Neural progenitor cell (in vitro differentiated cells): Measurements from ENCODE around the gene WDR81.

Experiments
- CTCF ChIP-seq: fragments of 200-600 bp; sonication (generic); IDR thresholded peaks from 2 replicates; pipeline ENCODE4 v1.5.1; 2017; ENCODE audit warnings: antibody characterized with exemption, mild to moderate bottlenecking
- EZH2 ChIP-seq: fragments of 200-600 bp; sonication (generic); IDR thresholded peaks from 2 replicates; pipeline ENCODE4 v1.6.1; 2017; ENCODE audit warnings: antibody characterized with exemption, mild to moderate bottlenecking, moderate library complexity
- EZH2phosphoT487 ChIP-seq: fragments of 200-600 bp; sonication (generic); IDR thresholded peaks from 2 replicates; pipeline ENCODE4 v1.6.1; 2017; ENCODE audit warnings: antibody characterized with exemption

- TF ChIP-seq CTCF: no peak
- no peak for TF ChIP-seq EZH2
- no peak for TF ChIP-seq EZH2phosphoT487
Measured at GRCh38 chr17:1733759-1734158, 9.3 kb downstream of the WDR81 start.
